GM21723 (cell line): ENCODE results near the gene AP2A2.

ENCODE experiments used
- ATAC-seq: cut with Tn5 transposase; IDR thresholded peaks from one replicate; pipeline ENCODE4 v1.9.1; 2021; ENCODE audit warnings: mild to moderate bottlenecking, moderate library complexity; ENCODE audit not compliant: unreplicated experiment

The AP2A2 gene

DNA sequence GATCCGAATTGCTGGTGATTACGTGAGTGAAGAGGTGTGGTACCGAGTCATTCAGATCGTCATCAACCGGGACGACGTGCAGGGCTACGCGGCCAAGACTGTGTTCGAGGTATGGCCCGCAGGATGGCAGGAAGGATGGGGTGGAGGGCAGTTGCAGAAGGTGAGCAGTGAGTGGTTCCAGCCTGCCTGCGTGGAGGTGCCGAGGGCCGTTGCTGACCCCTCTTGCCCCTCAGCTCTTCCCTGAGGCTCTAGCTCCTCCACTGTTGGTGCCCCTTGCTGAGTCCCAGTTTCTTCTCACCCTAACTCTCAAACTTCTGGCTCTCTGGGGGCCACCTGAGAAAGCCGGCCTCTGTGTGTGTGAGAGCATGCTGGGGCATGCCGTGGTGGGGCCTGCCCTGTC, 66.9 kb downstream of the AP2A2 start:
- no peak for ATAC-seq

DNA sequence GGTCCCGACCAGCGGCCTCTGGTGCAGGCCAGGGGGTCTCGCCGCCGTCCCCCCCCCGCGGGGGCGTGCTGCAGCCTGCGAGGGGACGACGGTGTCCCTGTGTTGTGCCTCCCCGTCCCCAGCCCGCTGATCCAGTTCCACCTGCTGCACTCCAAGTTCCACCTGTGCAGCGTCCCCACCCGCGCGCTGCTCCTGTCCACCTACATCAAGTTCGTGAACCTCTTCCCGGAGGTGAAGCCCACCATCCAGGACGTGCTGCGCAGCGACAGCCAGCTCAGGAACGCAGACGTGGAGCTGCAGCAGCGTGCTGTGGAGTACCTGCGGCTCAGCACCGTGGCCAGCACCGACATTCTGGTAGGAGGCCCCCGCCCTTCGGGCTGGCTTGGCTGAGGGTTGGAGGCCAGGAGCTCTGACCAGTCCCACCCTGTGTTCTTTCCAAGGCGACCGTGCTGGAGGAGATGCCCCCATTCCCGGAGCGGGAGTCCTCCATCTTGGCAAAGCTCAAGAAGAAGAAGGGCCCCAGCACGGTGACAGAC, 68.0 kb downstream of the AP2A2 start:
- ATAC-seq = no peak

DNA sequence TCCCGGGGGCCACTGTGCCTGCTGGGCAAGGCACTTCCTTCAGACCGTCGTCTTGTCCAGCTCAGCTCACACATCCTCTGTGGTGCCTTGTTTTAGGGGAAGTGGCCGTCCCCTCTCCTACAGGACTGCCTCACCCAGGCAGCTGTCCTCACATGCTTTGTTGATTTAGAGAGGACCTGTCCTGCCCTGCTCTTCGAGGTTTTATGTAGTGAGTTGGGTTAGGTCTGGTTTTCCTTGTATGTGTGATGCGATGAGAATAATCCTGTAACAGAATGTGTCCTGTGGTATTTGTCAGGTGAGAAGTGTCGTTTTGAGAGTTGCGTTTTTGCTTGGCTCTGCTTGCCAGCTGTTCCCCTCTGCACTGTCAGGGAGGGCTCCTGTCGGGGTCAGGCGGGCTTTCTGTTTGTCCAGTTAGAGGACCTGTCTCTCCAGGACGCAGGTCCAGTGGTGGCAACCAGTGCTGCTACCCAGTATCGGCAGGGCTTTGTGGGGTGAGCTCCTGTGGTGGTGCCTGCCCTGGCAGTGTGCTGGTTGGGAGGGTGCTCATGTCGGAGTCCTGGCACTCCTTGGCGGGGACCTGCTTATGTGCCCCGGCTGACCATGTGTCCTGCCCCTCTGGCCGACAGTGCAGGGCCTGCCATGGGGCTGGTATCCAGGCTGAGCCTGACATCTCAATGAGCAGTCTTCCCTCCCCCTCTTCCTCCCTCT, 69.5 kb downstream of the AP2A2 start:
- ATAC-seq = no peak

DNA sequence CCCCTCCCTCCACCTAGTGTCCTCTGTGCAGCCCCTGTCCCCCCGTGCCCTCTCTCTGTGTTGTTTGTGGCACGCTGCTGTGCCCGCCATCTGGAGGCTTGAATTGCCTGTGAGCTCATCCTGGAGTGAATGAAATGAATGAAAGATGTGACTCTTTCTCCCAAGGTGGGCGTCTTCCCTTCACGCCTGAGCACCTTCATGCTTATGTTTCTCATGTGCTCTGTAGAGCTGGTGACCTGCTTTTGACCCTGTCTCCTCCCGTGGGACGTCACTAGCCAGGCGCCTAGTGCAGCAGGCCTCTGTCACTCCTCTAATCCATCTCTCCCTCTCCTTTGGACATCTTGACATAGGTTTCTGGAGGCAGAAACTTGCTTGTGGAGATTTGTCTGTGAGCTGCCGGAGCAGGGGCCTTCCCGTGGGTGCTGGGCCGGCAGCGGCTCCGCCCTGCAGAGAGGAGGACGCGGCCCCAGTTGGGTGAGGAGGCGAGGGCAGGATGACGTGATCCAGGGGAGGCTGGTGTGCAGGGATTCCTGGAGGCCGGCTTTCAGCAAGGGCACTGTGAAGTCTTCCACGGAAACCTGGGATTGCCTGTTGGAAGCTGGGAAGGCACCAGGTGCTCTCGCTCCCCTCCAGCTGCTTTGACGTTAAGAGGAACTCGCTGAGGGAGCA, 70.2 kb downstream of the AP2A2 start:
- peak; percentile 69 for ATAC-seq

DNA sequence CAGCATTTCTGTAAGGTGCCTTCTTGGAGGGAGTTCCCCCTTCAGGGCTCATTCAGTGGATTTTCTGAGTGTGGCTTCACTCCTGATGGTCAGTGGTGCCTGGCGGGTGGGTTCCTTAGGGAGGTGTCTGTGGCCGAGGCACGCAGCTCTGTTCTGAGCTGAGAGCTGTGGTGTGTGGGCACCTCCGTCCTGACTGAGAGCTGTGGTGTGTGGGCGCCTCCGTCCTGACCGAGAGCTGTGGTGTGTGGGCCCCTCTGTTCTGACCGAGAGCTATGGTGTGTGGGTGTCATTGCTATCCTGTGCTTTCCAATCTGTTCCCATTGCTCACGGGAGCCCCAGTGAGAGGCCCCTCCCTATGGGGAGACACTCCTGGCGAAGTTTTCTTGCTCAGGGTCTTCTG, 71.0 kb downstream of the AP2A2 start:
- ATAC-seq = no peak

DNA sequence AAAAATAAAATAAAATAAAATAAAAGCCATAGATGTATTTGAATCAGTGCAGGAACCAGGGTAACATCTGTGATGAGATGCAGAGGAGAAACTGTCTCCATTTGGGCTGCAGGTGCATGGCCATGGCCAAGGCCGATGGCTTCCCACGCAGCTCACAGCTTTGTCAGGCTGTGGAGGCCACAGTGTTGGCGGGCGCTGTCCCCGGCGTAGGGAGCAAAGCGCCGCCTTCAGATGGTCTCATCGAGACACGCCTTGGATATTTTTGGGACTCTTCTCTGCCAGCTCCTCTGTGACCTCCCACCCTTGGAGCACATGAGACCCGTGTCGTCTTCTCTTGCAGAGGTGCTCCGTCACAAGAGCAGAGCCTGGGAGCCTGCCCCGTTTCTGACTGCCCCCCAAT, 72.2 kb downstream of the AP2A2 start:
- no peak for ATAC-seq

DNA sequence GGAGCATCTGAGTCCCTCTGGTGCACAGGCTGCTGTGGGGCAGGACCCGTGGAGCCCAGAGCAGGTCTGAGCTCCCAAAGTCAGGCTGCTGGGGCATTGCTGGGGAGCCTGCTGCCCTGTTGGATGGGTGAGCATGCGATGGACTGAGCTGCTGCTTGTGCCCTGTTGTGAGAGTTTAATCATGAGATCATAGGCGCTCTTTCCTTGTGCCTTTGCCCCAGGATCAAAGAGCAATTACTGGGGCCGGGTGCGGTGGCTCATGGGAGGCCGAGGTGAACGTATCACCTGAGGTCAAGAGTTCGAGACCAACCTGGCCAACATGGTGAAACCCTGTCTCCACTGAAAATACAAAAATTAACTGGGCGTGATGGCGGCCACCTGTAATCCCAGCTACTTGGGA, 73.3 kb downstream of the AP2A2 start:
- no peak for ATAC-seq

DNA sequence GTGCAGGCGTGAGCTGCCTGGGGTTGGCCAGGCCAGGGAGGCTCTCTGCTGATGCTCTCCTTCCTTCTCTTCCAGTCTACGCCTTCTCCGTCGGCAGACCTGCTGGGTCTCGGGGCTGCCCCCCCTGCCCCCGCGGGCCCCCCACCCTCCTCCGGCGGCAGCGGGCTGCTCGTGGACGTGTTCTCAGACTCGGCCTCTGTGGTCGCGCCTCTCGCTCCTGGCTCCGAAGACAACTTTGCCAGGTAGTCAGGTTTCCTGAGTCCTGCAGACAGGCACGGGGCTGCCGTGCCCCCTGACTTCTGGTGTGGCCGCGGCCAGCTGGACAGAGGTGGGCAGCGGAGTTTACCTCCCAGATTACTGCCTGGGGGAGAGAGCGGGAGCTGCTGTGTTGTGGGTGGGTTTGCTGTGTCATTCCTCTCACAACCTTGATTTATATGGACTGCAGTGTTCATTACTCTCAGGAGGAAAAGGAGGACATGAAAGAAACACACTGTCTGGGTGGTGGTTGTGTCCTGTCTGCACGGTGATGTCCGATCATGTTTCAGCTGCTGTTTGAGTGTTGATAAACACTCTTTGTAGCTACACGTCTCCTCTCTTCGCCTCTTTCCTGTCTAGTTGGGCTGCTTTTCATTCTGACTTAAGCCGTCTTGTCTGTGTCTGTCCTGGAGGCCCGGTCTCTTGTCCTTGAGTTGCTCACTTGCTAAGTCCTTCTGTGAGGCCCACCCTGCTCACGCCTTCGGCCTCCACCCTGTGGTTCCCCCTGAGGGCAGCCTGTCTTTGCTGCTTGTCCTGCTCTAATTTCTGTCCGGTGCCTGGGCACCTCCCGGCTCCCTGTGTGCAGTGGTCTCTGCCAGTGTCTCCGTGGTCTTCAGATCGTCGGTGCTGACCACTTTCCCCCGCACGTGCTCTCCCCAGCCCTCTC, 74.9 kb downstream of the AP2A2 start:
- ATAC-seq = no peak

DNA sequence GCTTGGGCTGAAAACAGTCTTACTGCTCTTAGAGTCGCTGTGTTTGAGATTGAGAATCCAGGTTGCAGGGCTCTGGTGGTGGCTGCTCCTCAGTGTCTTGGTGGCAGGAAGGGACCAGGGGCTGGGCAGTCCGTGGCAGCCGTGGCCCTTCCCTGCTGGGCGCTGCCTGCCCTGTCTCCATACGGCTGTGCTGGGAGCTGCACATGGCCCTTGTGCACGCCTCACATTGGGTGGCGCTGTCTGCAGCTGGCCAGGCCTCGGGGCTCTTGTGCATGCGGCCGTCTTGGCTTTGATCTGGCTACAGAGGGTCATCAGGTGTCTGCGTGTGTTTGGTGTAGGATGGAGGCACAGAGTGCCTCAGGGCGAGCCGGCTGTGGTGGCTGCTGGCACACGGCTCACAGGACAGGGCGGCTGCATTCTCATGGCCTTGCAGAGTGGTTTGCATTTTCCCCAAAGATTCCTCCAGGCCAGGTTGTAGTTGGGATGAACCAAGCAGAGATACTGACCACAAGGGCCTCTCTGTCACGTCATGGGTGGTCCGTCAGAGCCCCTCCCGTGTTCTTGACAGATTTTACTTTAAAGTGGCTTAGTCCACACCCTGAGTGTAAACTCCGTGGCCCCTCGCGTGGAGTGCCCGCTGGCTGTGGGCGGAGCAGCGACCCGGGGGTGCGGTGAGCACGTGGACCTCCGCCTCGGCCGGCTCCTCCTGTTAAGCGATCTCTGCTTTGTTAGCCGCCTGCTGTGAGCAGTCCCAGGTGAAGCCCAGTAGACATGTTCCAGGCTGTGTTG, 76.1 kb downstream of the AP2A2 start:
- ATAC-seq = no peak

DNA sequence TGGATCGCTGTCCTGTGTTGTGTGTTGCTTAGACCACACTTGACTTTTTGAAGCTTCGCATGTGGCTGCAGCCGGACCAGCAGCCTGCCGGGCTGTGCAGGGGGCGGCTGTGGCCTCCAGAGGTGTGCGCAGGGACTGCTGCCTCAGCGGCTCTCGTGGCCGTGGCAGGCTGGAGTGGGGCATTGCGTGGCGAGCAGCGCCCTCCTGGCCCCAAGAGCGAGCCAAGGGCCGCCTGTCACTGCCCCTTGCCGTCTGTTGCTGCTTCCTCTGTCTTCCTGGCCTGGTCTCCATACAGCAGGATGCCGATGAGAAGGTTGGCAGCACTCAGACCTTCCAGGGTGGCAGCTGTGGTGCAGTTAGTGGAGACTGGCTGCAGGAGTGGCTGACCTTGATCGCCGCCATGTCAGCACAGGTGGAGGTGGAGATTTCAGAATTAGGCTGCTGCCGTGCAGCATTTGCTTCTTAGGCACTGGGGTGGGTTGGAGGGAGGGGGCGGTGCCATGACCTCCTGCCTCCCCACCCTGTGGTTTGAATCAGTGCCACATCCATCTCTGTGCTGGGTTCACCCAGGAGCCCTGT, 76.8 kb downstream of the AP2A2 start:
- ATAC-seq = no peak

DNA sequence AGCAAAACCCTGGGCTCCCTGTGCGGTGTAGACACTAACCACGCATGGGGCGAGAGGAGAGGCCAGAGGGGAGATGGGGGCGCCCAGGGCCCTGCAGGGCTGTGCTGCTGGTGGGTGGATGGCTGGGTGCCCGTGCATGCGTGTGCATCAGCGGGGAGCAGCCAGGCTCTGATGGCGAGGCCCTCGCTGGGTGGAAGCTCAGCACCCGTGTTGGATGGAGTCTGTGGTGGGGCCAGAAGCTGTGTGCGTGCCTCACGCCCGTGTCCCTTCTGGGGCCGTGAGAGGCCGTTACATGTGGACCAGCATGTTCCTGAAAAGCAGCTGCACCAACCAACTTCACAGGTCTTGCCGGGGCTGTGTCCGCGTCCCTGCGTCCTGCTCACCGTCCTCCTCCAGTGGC, 77.5 kb downstream of the AP2A2 start:
- no peak for ATAC-seq

DNA sequence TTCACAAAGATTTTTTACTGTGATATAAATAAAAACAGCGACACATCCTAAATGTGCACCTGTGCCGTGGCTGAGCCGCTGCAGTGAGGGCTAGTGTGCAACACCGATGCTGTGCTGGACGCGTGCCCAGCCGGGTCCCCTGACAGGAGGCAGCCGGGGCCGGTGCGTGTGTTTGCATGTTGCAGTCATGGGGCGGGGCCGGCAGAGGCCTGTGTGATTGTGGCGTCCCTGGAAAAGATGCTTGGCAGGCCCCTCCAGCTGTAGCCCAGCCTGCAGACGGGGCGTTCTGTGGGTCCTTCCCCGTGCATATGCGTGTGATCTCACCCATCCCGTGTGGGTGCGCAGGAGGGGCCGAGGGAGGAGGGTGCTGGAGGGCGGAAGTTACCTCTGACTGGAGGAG, 80.3 kb downstream of the AP2A2 start:
- ATAC-seq = no peak

DNA sequence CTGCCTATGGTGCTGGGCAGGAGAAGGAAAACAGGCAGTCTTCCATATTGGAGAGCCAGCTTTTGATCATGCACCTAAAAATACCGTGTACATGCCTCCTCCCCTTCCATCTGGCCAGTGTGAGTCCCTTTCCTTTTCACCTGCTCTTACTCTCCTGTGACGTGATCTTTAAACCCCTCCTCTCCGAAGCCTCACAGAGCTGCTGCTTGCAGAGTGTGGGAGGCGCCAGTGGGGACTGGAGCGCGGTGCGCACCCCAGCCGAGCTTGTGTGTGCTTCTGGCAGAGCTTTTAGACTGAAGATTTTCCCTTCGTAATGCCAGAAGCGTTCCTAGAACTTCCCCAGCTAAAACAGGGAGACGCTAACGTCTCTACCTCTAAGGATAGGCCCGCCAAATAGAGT, 81.1 kb downstream of the AP2A2 start:
- no peak for ATAC-seq

DNA sequence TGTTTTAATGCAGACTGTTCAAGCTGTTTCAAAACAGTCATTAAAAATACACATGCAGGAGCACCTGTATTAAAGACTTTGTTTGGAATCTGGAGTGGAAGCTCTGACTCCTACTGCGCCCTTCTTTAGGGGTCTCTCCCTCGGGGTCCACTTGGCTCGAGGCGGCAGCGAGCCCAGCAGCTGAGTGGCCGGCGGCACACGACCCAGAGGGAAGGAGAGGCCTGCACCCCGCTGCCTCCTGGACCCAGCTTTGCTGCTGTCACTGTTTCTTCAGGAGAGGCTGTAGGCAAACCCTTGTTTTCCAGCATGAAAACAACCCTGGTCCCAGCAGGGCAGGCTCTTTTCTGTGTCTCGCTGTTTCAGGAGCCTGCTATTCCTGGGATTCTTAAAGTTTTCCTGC, 81.6 kb downstream of the AP2A2 start:
- ATAC-seq = no peak

DNA sequence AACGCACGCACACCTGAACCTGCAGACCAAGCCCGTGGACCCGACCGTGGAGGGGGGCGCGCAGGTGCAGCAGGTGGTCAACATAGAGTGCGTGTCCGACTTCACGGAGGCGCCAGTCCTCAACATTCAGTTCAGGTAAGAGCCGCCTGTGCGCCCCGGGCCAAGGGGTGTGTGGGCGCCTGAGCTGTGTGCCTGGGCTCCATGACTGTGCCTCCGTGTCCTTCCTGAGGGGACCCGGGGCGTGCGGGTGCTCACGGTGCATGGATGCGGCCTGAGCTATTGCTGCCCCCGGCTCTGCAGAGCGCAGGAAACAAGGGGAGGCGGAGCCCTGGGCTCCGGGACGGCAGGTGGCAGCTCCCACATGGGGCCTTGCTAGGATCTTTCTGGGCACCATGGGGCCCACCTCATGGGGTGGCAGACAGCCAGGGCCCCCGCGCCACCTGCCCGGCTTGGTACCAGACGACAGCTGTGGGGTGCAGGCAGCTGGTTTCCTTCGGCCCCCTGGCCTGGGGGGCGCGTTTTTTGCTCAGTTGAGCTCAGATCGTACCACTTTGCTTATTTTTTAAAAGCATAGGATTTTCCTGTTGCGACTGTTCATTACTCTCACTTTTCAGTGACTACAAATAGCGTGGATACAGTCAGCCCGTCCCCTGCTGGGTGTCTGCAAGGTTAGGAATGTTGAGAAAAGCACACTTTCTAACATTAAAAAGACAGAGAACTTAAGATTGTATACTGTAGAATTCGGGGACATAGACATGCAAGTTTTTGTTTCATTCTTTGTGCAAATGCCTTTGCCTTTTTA, 82.5 kb downstream of the AP2A2 start:
- ATAC-seq = no peak

DNA sequence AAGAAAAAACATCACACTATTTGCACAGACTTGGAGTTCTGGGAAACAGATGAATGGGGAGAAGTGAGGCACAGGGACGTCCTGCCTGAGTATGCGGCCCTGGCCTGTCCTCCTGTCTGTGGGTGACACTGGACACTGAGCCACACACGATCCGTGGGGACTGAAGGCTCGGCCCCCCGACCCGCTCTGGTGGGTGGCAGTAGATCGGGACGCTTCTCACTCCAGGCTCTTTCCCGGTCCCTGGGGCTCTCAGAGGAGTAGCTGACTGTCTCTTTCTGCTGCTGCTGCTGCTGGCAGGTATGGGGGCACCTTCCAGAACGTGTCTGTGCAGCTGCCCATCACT, 83.1 kb downstream of the AP2A2 start:
- ATAC-seq = no peak

DNA sequence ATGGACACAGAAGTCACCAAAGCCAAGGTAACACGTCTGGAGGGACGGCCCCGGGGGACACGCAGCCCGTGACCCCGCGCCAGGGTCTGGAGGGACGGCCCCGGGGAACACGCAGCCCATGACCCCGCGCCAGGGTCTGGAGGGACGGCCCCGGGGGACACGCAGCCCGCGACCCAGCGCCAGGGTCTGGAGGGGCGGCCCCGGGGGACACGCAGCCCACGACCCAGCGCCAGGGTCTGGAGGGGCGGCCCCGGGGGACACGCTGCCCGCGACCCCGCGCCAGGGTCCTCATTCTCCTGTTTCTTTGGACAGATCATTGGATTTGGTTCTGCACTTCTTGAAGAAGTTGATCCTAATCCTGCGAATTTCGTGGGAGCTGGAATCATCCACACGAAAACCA, 83.7 kb downstream of the AP2A2 start:
- ATAC-seq = no peak

DNA sequence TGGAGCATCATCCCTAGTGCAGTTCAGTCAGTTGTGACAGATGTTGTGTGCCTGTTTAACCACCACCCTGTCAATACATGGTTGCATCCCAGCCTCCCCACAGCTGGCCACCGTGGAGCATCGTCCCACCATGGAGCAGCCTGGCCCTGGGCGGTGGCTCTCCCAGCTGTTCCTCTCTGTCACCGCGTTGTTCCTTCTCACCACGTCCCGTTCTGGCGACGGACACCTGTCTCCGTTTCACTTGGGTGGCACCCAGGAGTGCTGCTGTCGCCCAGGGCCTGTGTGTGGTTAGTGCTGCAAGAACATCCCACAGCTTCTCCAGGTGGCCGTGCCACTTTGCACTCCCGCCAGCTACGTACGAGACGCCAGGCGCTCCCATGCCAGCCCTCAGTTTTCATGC, 84.3 kb downstream of the AP2A2 start:
- no peak for ATAC-seq

DNA sequence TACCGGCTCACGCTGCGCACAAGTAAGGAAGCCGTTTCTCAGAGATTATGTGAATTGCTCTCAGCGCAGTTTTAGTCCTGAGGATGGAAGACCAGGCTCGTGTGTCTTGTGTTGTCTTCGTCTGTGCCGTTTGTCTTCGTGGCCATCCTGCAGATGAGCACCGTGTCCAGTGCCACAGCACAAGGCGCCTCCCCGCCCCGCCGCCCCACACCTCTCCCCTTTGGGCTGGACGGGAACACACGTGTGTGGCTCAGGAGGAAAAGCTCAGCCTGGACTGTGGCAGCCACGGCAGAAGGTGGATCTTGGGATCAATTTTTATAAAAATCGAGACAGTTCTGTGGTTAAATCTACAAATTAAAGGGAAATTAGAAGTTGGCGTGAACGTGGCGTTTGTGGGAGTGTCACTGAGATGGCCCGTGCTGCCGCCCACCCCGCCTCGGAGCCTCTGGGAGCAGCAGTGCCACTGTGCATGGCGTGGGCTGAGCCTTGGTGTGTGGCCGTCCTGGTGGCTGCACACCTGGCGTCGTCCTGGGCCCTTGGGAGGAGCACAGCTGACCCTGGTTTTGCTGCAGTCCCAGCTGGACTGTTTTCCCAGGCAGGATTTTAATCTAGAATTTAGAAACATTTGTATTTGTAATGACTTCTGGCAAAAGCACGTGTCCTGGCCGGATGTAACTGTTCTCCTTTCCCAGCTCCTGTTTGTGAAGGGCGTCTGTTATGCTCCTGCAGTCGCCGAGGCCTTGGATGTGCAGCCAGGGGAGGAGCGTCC, 85.1 kb downstream of the AP2A2 start:
- no peak for ATAC-seq
